Activated T-cell treated with anti-CD3 and anti-CD28 coated beads for 48 hours (primary cell): ENCODE results near the gene ADCYAP1R1.

Experiments
- DNase-seq: peaks from one replicate; pipeline ENCODE4 v3.0.0-alpha.2; 2020; ENCODE audit warnings: low read depth

Gene ADCYAP1R1

GRCh38 chr7:31068006-31068675, 16.0 kb downstream of the ADCYAP1R1 start:
- DNase-seq = no peak

- no peak for DNase-seq
Observed at GRCh38 chr7:31069860-31070555, 17.9 kb downstream of the ADCYAP1R1 start.

- no peak for DNase-seq
Observed at GRCh38 chr7:31070991-31071644, 19.0 kb downstream of the ADCYAP1R1 start.

- no peak for DNase-seq
Observed at GRCh38 chr7:31071645-31072029, 19.5 kb downstream of the ADCYAP1R1 start.

GRCh38 chr7:31073326-31074119, 21.4 kb downstream of the ADCYAP1R1 start:
- DNase-seq = no peak

GRCh38 chr7:31074120-31074383, 21.9 kb downstream of the ADCYAP1R1 start:
- no peak for DNase-seq

GRCh38 chr7:31074403-31075085, 22.4 kb downstream of the ADCYAP1R1 start:
- DNase-seq = no peak

- DNase-seq = no peak
Observed at GRCh38 chr7:31075086-31075405, 22.9 kb downstream of the ADCYAP1R1 start.

- DNase-seq = no peak
Observed at GRCh38 chr7:31076051-31076450, 23.9 kb downstream of the ADCYAP1R1 start.

- DNase-seq = no peak
Observed at GRCh38 chr7:31076641-31077310, 24.7 kb downstream of the ADCYAP1R1 start.

GRCh38 chr7:31077484-31078362, 25.6 kb downstream of the ADCYAP1R1 start:
- no peak for DNase-seq

- DNase-seq = no peak
Observed at GRCh38 chr7:31078363-31078990, 26.4 kb downstream of the ADCYAP1R1 start.

- DNase-seq = no peak
Observed at GRCh38 chr7:31079126-31079823, 27.2 kb downstream of the ADCYAP1R1 start.

GRCh38 chr7:31079824-31080511, 27.9 kb downstream of the ADCYAP1R1 start:
- DNase-seq = no peak

- DNase-seq = no peak
Observed at GRCh38 chr7:31080763-31081162, 28.7 kb downstream of the ADCYAP1R1 start.

GRCh38 chr7:31082017-31082416, 29.9 kb downstream of the ADCYAP1R1 start:
- no peak for DNase-seq

GRCh38 chr7:31082447-31082846, 30.3 kb downstream of the ADCYAP1R1 start:
- DNase-seq = no peak

- no peak for DNase-seq
Observed at GRCh38 chr7:31083210-31083786, 31.2 kb downstream of the ADCYAP1R1 start.

GRCh38 chr7:31084226-31084625, 32.1 kb downstream of the ADCYAP1R1 start:
- DNase-seq = no peak
